Measurements from ENCODE around the gene FLNC.

The FLNC gene

DNA sequence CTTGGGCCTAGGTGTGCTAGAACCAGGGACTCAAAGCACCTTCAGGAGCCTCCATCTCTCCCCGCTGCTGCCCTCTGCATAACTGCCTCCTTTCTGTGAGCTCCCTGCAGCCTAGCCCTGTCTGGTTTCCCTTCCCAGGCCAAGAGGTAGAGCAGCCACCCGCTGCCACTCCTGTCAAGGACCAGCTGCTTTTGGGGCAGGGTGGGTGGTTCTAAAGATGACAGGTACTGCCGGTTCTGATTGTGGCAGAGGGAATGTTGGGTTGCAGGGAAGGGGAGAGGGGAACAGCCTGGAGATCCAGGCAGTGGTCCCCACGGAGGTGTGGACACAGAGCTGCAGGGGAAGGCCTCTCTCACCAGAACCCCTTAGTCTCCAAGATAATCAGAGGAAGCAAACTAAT, 3.7 kb upstream of the FLNC start:
- DNase-seq (ENCODE audit: insufficient read length, low spot score) = no peak
- FAIRE-seq = no peak
- TF ChIP-seq, protein P1, sequence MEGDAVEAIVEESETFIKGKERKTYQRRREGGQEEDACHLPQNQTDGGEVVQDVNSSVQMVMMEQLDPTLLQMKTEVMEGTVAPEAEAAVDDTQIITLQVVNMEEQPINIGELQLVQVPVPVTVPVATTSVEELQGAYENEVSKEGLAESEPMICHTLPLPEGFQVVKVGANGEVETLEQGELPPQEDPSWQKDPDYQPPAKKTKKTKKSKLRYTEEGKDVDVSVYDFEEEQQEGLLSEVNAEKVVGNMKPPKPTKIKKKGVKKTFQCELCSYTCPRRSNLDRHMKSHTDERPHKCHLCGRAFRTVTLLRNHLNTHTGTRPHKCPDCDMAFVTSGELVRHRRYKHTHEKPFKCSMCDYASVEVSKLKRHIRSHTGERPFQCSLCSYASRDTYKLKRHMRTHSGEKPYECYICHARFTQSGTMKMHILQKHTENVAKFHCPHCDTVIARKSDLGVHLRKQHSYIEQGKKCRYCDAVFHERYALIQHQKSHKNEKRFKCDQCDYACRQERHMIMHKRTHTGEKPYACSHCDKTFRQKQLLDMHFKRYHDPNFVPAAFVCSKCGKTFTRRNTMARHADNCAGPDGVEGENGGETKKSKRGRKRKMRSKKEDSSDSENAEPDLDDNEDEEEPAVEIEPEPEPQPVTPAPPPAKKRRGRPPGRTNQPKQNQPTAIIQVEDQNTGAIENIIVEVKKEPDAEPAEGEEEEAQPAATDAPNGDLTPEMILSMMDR (IDR thresholded peaks at IDR 0.05; ENCODE audit: insufficient read depth, missing control alignments) = no peak

DNA sequence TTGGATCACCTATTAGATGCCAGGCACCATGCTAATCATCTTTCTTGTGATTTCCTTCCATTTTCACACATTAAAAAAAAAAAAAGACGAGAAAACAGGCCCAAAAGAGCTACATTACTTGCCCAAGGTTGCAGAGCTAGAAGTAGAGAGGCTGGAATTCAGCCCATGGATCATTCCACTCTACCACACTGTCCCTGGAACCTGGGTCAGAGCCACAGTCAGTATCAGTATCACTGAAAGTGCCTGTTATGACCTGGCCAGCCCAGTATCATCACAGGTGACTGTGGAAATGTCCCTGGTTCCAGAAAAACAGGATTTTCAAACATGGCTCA, 3.3 kb upstream of the FLNC start:
- no peak for FAIRE-seq
- no peak for DNase-seq (ENCODE audit: insufficient read length, low spot score)
- TF ChIP-seq, protein P1 (IDR thresholded peaks at IDR 0.05; ENCODE audit: insufficient read depth, missing control alignments) = no peak

DNA sequence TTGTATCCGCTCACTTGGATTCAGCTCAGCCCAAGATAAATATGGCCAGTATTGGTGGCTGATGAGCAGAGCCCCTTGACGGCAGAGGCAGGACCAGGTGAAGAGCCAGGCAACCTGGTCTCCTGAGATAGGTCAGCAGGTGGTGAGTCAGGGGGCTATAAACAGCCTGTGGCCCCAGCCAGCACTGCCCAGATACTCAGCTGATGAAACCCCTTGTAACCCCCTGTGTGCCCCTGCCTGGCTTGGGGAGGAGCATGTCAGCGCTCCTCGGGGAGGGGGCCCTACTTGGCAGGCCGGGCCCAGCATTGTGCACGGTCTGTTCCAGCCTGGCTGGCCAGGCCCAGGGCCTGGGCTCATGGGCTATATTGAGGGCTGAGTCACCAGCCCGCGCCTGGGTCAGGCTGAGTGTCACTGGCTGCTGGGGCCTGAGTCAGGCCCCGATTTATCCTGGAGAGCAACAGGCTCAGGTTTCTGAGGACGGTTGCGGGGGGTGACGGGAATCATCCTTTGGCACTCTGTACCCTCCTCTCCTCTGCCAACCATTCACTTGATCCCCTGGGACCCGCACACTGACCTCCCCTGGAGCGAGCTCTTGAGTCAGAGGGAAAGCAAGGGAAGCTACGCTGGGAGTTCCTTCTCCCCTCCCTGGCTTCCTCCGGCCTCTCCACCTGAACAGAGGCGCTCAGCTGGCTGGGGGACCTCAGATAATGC, 2.8 kb upstream of the FLNC start:
- no peak for FAIRE-seq
- TF ChIP-seq, protein P1 (IDR thresholded peaks at IDR 0.05; ENCODE audit: insufficient read depth, missing control alignments) = no peak
- no peak for DNase-seq (ENCODE audit: insufficient read length, low spot score)

DNA sequence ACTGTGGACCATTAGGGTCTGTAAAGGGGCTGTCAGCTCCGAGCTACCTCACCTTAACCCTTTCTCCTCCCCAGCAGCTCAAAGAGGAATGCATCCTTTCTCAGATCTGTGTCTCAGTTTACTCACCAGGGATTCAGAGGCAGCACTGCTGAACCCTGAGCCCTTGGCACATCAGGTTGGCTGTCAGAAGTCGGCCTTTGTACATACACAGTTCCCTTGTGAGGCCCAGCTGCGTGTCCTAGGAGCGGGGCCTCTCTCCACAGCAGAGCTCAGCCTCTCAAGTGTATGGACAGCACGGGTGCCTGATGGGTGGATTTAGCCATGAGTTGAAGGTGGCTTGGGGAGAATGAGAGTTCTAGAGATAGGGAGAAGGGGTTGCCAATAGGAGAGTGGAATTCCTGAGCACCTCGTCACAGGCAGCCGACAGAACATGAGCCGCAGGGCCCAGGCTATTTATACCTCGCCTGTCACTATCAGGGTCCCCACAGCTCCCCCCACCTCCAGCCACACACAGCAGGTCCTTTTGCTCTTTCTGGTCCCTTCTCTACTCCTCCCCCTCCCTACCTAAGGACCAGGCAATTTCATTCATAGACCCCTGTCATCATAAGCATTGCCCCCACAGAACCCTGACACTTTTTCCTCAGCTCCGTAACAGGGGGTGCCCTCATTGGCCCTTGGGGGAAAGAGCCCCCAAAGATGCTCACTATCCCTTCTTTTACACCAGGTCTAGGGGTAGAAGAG, 2.1 kb upstream of the FLNC start:
- no peak for DNase-seq (ENCODE audit: insufficient read length, low spot score)
- TF ChIP-seq, protein P1 (IDR thresholded peaks at IDR 0.05; ENCODE audit: insufficient read depth, missing control alignments) = no peak
- no peak for FAIRE-seq

DNA sequence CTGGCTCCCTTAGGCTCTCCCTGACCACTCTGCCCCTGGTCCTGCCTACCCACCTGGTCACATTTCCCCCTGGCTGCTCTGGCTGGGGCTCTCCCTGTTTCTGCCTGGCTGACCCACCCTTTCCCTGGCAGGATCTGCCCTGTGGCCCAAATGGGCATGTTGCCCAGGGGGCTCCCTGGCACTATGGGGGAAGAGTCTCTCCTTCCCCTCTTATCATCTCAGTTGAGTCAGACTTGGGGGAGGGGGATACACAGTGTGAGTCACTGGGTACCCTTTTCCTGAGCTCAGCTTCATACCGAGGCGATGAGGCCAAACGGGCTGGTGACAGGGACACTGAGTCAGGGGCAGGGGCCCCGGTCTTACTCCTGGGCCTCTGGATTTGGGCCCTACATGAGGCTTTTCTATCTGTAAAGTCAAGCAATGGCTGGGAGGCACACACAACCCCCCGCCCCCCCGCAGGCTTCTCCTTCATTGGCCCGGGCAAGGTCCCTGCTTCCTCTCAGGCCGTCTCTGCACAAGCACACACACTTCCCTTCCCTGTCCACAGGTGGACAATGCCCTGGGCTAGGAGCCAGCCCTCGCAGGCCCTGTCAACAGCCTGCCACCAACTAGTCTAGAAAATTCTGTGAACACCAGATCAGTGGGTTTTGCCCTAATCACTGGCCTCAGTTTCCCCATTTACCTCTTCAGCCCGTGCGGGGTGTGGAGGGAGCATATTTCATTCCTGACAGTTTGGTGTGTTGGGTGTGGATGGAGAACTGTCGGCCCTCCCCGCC, 627 bp upstream of the FLNC start:
- FAIRE-seq = no peak
- no peak for DNase-seq (ENCODE audit: insufficient read length, low spot score)
- TF ChIP-seq, protein P1 (IDR thresholded peaks at IDR 0.05; ENCODE audit: insufficient read depth, missing control alignments) = no peak

DNA sequence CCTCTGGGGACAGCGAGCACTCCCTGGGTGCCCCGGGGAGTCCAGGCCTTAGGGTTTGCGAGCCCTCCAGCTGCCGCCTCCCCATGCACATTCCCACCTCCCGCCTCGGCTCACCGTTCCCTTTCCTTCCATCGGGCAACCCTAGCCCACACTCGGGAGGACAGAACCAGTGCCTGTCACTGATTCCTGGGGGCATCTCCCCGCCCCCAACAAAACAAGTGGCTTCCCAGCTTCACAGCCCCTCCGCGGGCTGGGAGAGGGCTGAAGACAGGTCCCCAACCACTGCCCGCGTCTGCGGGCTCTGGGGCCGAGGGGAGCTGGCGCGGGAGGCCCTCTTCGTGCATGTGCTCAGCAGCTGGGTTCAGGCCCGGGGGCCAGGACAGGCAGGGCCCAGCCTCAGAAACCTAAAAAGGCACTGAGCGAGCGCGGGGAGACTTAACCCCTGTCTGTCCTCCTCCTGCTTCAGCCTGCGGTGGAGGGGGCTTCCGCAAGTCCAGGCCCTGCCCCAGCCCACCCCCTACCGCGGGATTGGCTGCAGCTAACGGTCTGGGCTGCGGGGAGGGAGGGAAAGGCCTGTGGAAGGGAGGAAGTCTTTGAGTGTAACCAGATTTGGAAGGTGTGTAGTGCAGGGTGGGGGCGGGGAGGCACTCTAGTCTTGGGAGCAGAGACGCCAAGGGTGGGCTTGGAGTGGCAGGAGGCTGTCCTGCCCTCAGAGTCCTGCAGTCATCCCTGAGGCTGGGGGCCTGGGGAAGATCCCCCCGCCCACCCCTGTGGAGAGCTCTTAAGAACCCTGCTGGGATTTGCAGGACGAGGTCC, 1.2 kb downstream of the FLNC start:
- FAIRE-seq = no peak
- no peak for DNase-seq (ENCODE audit: insufficient read length, low spot score)
- TF ChIP-seq, protein P1 (IDR thresholded peaks at IDR 0.05; ENCODE audit: insufficient read depth, missing control alignments) = no peak

Measured in D721Med (cell line).